Lower leg skin (tissue), 3 donors: ENCODE results near the gene IBTK.

Source experiments
- CTCF ChIP-seq, 3 donors: fragments of 450-650 bp; IDR thresholded peaks; one replicate each; pipeline ENCODE4 v1.5.1; 2016; ENCODE audit warnings: antibody characterized with exemption in 3 of 3, mild to moderate bottlenecking in 3 of 3, moderate library complexity in 2 of 3
- POLR2A ChIP-seq, 2 donors: fragments of 450-650 bp; IDR thresholded peaks; one replicate each; pipeline ENCODE4 v1.6.1; 2016 to 2017; ENCODE audit warnings: antibody characterized with exemption in 2 of 2, mild to moderate bottlenecking in 1 of 2, moderate library complexity in 1 of 2

GRCh38 chr6:82211326-82211725, 36.2 kb downstream of the IBTK start:
- no peak for TF ChIP-seq POLR2A (IDR thresholded peaks at IDR 0.05)
- TF ChIP-seq CTCF (IDR thresholded peaks at IDR 0.05): no peak
